ENCODE data around the gene OR5V1. TPM values are rescaled to one million over a fixed set of nuclear protein-coding genes. Genes with fewer than 3 reads are reported as not detected.
"Not testable (repeated sequence)": the region's sequence is repeated elsewhere in the genome, so short reads cannot be mapped to it uniquely, and the experiment has no call there.

The OR5V1 gene
- total RNA-seq, 2 donors from 2014 or later: not detected

- 37% methylated on average over 4 of the region's 4 CpGs for WGBS
- Histone ChIP-seq H3K9me3 (no peaks in the 10 kb centered on the region), H3K27ac (no peak overlapping the region), H3K27me3 (replicated peaks; ENCODE audit: insufficient read depth) (no peaks in the 10 kb centered on the region), H3K4me3 (no peak overlapping the region), H3K36me3 (no peaks in the 10 kb centered on the region), H3K4me1 (replicated peaks) (no peaks in the 10 kb centered on the region)
- DNase-seq (ENCODE audit: low spot score): no peak
- no peak for TF ChIP-seq POLR2AphosphoS5 (IDR thresholded peaks at IDR 0.05)
- TF ChIP-seq, protein P1, sequence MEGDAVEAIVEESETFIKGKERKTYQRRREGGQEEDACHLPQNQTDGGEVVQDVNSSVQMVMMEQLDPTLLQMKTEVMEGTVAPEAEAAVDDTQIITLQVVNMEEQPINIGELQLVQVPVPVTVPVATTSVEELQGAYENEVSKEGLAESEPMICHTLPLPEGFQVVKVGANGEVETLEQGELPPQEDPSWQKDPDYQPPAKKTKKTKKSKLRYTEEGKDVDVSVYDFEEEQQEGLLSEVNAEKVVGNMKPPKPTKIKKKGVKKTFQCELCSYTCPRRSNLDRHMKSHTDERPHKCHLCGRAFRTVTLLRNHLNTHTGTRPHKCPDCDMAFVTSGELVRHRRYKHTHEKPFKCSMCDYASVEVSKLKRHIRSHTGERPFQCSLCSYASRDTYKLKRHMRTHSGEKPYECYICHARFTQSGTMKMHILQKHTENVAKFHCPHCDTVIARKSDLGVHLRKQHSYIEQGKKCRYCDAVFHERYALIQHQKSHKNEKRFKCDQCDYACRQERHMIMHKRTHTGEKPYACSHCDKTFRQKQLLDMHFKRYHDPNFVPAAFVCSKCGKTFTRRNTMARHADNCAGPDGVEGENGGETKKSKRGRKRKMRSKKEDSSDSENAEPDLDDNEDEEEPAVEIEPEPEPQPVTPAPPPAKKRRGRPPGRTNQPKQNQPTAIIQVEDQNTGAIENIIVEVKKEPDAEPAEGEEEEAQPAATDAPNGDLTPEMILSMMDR (IDR thresholded peaks at IDR 0.05): no peak
- no peak for TF ChIP-seq POLR2A (IDR thresholded peaks at IDR 0.05)
- intact Hi-C loops (cut with DNase I): no loop called here
These were observed 19.9 kb upstream of the OR5V1 start for GRCh38 chr6:29388533-29388932.

- H3K4me1 ChIP-seq (replicated peaks): no peaks in the 10 kb centered on the region
- H3K36me3 ChIP-seq: no peaks in the 10 kb centered on the region
- no peak for TF ChIP-seq POLR2AphosphoS5 (IDR thresholded peaks at IDR 0.05)
- TF ChIP-seq, protein P1 (IDR thresholded peaks at IDR 0.05): no peak
- no peak for TF ChIP-seq POLR2A (IDR thresholded peaks at IDR 0.05)
- H3K4me3 ChIP-seq: no peak overlapping the region
- no peaks in the 10 kb centered on the region for H3K9me3 ChIP-seq
- DNase-seq (ENCODE audit: low spot score): no peak
- no peak overlapping the region for H3K27ac ChIP-seq
- H3K27me3 ChIP-seq (replicated peaks; ENCODE audit: insufficient read depth): no peaks in the 10 kb centered on the region
- intact Hi-C loops (cut with DNase I): no loop called here
These were observed 7.3 kb upstream of the OR5V1 start for GRCh38 chr6:29376003-29376402.

DNA sequence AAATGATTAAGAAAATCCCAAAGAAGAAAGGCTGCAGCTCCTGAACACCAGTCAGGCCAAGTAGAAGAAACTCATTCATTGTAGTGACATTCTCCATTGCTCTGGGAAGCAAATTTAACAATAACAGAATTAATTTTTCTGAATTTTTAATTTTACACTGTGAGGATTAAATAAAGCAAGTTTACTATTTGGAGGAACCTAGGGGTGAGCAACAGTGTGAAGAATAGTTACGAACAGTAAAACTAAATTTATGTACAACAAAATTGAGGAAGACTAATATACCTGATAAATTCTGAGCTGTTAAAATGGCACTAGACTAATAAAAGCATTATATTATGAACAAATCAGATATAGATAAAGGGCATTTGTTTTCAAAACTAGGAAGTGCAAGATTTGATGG lies 6.5 kb upstream of the OR5V1 start, which contains the start of gene OR12D3:
Gene OR12D3, minus strand, starts transcription at position 101 of the 400 bp plus-strand sequence. Its CDS starts 4 bp downstream, at position 97.
- H3K27me3 ChIP-seq (replicated peaks; ENCODE audit: insufficient read depth): no peaks in the 10 kb centered on the region
- intact Hi-C loops (cut with DNase I): no loop called here
- no peak within 1 kb of the TSS for H3K27ac ChIP-seq
- no peak within 1 kb of the TSS for H3K4me3 ChIP-seq
- no peaks in the 10 kb centered on the region for H3K9me3 ChIP-seq
- H3K36me3 ChIP-seq: no peaks in the 10 kb centered on the region
- WGBS: 93% methylated on average over 1 of the region's 1 CpG
- TF ChIP-seq, protein P1 (IDR thresholded peaks at IDR 0.05): no peak
- TF ChIP-seq POLR2AphosphoS5 (IDR thresholded peaks at IDR 0.05): no peak
- no peak for TF ChIP-seq POLR2A (IDR thresholded peaks at IDR 0.05)
- no peak for DNase-seq (ENCODE audit: low spot score)
- H3K4me1 ChIP-seq (replicated peaks): no peaks in the 10 kb centered on the region

DNA sequence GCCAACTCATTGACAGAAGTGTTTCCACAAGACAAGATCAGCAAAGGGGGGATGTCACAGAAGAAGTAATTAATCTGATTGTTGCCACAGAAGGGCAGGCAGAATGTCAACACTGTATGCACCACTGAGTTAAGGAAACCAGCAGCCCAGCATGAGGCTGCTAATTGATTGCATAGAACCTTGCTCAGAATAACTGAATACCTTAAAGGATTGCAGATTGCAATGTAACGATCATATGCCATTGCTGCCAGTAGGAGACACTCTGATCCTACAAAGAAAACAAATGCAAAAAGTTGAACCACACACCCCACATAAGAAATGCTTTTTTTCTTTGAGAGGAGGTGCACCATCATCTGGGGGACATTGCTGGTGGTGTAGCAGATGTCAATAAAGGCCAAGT lies 13.1 kb downstream of the OR5V1 start:
- no peak overlapping the region for H3K27ac ChIP-seq
- TF ChIP-seq, protein P1 (IDR thresholded peaks at IDR 0.05): no peak
- TF ChIP-seq POLR2AphosphoS5 (IDR thresholded peaks at IDR 0.05): no peak

GRCh38 chr6:29354980-29355379 lies 13.7 kb downstream of the OR5V1 start:
- Histone ChIP-seq H3K9me3 (no peaks in the 10 kb centered on the region), H3K4me1 (replicated peaks) (no peaks in the 10 kb centered on the region), H3K27ac (no peak overlapping the region), H3K27me3 (replicated peaks; ENCODE audit: insufficient read depth) (no peaks in the 10 kb centered on the region), H3K36me3 (no peaks in the 10 kb centered on the region), H3K4me3 (no peak overlapping the region)
- TF ChIP-seq, protein P1 (IDR thresholded peaks at IDR 0.05): no peak
- TF ChIP-seq POLR2AphosphoS5 (IDR thresholded peaks at IDR 0.05) (no peak), POLR2A (IDR thresholded peaks at IDR 0.05) (no peak)
- intact Hi-C loops (cut with DNase I): no loop called here
- DNase-seq (ENCODE audit: low spot score): no peak

More for the DNA sequence above, 13.1 kb downstream of the OR5V1 start:
- no peaks in the 10 kb centered on the region for H3K27me3 ChIP-seq (replicated peaks; ENCODE audit: insufficient read depth)
- no peak for DNase-seq (ENCODE audit: low spot score)
- no peaks in the 10 kb centered on the region for H3K9me3 ChIP-seq
- H3K4me1 ChIP-seq (replicated peaks): no peaks in the 10 kb centered on the region
- H3K4me3 ChIP-seq: no peak overlapping the region
- H3K36me3 ChIP-seq: no peaks in the 10 kb centered on the region
- 35% methylated on average over 1 of the region's 1 CpG for WGBS
- intact Hi-C loops (cut with DNase I): no loop called here

GRCh38 chr6:29349348-29349747 lies 19.3 kb downstream of the OR5V1 start:
- intact Hi-C loops (cut with DNase I); H3K9me3 ChIP-seq; H3K36me3 ChIP-seq; H3K27me3 ChIP-seq (replicated peaks; ENCODE audit: insufficient read depth); H3K4me3 ChIP-seq; H3K27ac ChIP-seq; H3K4me1 ChIP-seq (replicated peaks); DNase-seq (ENCODE audit: low spot score): not testable (repeated sequence)
- WGBS: 95% methylated on average over 3 of the region's 3 CpGs
